MCF 10A (cell line): ENCODE measurements around the gene GID8. TPM values are rescaled to one million over a fixed set of nuclear protein-coding genes. Genes with fewer than 3 reads are reported as not detected.

Experiments
- BruUV-seq: library from RNA; stranded (reverse); fragments of 400-500 nt; replicated peaks from 2 replicates; lab custom pipeline; 2021; lab: Mats Ljungman, UMichigan
- CTCF ChIA-PET: fragments of 300-600 bp; sonication (Branson Sonifier 250); formaldehyde crosslinking; extraction: SDS; loops from one replicate; lab custom pipeline; 2021; ENCODE audit warnings: antibody characterized with exemption, inconsistent platforms; lab: Yijun Ruan, JAX
- POLR2A ChIA-PET: fragments of 300-600, 350-650 bp; sonication (Branson Sonifier 250); formaldehyde crosslinking; extraction: SDS; loops from one replicate; lab custom pipeline; 2020; ENCODE audit warnings: antibody characterized with exemption, inconsistent platforms; lab: Yijun Ruan, JAX
- DNase-seq: peaks from one replicate; pipeline ENCODE4 v3.0.0-alpha.2; 2018; ENCODE audit not compliant: unreplicated experiment
- H3K27ac Mint-ChIP-seq: one replicate; pipeline ENCODE4 v1.8.0; 2022; ENCODE audit warnings: mild to moderate bottlenecking, low read depth, mixed read lengths; ENCODE audit not compliant: unreplicated experiment
- H3K27me3 Mint-ChIP-seq: one replicate; pipeline ENCODE4 v1.8.0; 2022; ENCODE audit warnings: mixed read lengths; ENCODE audit not compliant: insufficient read depth, unreplicated experiment
- H3K36me3 Mint-ChIP-seq: one replicate; pipeline ENCODE4 v1.8.0; 2022; ENCODE audit warnings: mild to moderate bottlenecking, moderate library complexity, mixed read lengths; ENCODE audit not compliant: insufficient read depth, unreplicated experiment
- H3K4me1 Mint-ChIP-seq: one replicate; pipeline ENCODE4 v1.8.0; 2022; ENCODE audit warnings: mixed read lengths; ENCODE audit not compliant: insufficient read depth, unreplicated experiment
- H3K4me3 Mint-ChIP-seq: one replicate; pipeline ENCODE4 v1.8.0; 2022; ENCODE audit warnings: mild to moderate bottlenecking, moderate library complexity, mixed read lengths; ENCODE audit not compliant: unreplicated experiment
- H3K9me3 Mint-ChIP-seq: one replicate; pipeline ENCODE4 v1.8.0; 2022; ENCODE audit warnings: mixed read lengths; ENCODE audit not compliant: unreplicated experiment
- CTCF ChIP-seq: fragments of 200-600 bp; IDR thresholded peaks from one replicate; pipeline ENCODE4 v1.8.0; 2022; ENCODE audit warnings: antibody characterized with exemption, mild to moderate bottlenecking; ENCODE audit not compliant: unreplicated experiment
- intact Hi-C: fragments of 100-400 bp; cut with micrococcal nuclease; formaldehyde crosslinking; loops from 2 replicates; pipeline ENCODE4 v1.14.1; 2022
- total RNA-seq: library from RNA; stranded (reverse); gene quantifications from 2 replicates; pipeline ENCODE4 v1.2.3, GENCODE V29; 2022

GID8 gene
- total RNA-seq, 1 experiment from 2014 or later, result 31.6 TPM

DNA sequence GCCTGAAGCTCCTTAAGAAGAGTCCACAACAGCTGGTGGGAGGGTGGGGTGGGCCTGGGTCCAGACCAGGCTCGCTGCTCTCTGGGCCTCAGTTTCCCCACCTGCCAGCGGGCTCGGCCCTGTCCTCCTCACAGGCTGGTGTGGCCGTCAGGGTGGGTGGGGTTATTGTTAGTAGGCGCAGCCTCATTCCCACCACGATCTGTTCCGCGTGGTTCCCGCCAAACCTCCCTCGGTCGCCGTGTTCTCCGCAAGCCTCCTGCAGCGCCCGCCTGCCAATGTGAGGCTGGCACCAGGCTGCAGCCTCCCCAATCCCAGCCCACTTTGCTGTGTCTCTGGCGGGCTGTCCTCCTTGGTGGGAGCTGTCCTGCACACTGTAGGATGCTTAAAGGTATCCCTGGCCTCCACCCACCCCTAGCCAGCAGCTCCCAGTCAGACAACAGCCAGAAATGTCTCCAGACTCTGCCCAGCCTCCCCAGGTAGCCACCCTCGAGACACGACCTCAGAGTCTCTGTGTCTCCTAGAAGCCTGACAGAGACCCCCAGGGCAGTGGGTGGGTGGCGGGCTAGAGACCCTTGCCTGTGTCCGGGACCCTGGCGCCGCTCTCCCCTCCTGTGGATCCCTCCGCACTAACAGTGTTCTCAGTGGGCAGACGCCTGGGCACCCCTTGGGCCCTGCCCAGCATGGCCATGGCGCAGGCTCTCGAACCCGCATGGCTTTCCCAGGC, 29.8 kb downstream of the GID8 start:
- Mint-ChIP-seq H3K4me1 (peaks cover 6% of the 10 kb centered on the region), H3K27me3 (peaks cover 7% of the 10 kb centered on the region), H3K27ac (no peak overlapping the region), H3K36me3 (no peaks in the 10 kb centered on the region), H3K9me3 (no peaks in the 10 kb centered on the region), H3K4me3 (no peak overlapping the region)
- intact Hi-C loops, result no loop called here
- ChIA-PET CTCF (interaction anchor here (2.1 kb wide), 1 partner anchor 41 kb away, joined by 11 read pairs; no protein-coding TSS in a partner anchor), POLR2A (interaction anchor here (0.6 kb wide), 1 partner anchor 52 kb away, joined by 3 read pairs; no protein-coding TSS in a partner anchor)
- DNase-seq, result no peak
- TF ChIP-seq CTCF, result no peak
- no TSS peak for BruUV-seq

DNA sequence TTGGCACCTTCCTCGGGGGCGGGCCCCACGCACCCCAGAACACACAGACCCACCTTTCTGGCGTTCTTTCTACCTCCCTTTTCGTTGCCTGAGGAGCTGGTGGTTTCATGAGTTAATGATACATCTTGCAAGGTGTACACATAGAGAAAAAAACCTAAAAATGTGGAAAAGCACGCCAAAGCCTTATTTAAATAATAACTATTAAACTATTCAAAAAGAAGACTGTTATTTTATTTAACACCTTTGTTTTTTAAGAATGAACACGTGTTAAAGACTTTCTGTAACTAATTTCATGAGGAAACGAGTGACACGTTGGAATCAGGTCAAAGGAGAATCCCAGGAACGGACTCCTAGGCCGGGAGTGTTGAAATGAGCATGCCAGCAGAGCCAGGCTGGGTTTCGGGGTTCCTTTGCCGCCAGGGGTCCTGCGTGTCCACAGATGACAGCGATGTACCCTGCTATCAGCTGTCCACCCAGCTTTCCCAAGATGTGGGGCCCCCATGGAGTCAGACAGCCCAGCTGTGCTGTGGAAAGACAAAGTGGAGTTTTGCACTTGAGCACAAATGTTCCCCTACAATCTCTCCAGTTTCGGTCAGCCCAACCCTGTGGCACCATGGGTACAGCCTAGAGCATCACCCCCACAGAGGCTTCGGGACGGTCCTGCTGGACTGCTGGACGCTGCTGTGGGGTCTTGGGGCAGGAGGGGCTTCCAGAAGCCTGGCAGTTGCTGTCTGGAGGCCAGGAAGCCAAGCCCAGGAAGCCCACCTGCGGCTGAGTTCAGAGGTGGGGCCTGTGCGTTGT, 30.6 kb downstream of the GID8 start:
- no peak overlapping the region for H3K4me3 Mint-ChIP-seq
- H3K9me3 Mint-ChIP-seq, result no peaks in the 10 kb centered on the region
- CTCF ChIA-PET, result interaction anchor here (0.7 to 2.1 kb wide), 3 partner anchors 10 to 263 kb away, joined by 3 to 11 read pairs (median 3); no protein-coding TSS in a partner anchor
- H3K4me1 Mint-ChIP-seq, result peaks cover 6% of the 10 kb centered on the region
- H3K27ac Mint-ChIP-seq, result no peak overlapping the region
- no peak for TF ChIP-seq CTCF
- POLR2A ChIA-PET, result no interaction called here
- intact Hi-C loops, result no loop called here
- BruUV-seq, result no TSS peak
- H3K27me3 Mint-ChIP-seq, result peaks cover 7% of the 10 kb centered on the region
- no peaks in the 10 kb centered on the region for H3K36me3 Mint-ChIP-seq
- DNase-seq, result no peak

DNA sequence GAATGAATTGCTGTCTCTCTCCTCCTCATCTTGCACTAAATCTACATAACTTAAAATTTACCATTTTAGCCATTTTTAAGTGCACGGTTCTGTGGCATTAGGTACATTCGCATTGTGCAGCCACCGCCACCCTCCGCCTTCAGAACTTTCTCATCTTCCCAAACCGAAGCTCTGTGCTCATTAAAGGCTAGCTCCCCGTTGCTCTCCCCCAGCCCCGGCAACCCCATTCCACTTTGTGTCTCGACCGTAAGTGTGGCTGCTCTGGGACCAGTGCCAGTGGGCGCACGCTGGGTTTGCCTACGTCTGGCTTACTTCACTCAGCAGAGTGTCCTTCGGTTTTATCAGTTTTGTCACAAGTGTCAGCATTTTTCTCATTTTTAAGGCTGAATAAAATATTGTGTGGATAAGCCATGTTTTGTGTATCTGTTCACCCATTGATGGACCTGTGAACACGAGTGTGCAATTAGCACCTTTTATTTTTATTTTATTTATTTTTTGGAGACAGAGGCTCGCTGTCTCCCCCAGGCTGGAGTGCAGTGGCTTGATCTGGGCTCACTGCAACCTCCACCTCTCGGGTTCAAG, 31.3 kb downstream of the GID8 start:
- no peak overlapping the region for H3K4me3 Mint-ChIP-seq
- no peak for DNase-seq
- CTCF ChIA-PET, result interaction anchor here (0.7 to 2.7 kb wide), 4 partner anchors 11 to 263 kb away, joined by 3 to 32 read pairs (median 4); no protein-coding TSS in a partner anchor
- TF ChIP-seq CTCF, result no peak
- no peaks in the 10 kb centered on the region for H3K9me3 Mint-ChIP-seq
- H3K36me3 Mint-ChIP-seq, result no peaks in the 10 kb centered on the region
- no peak overlapping the region for H3K27ac Mint-ChIP-seq
- POLR2A ChIA-PET, result no interaction called here
- intact Hi-C loops, result no loop called here
- H3K27me3 Mint-ChIP-seq, result peaks cover 7% of the 10 kb centered on the region
- H3K4me1 Mint-ChIP-seq, result peaks cover 6% of the 10 kb centered on the region
- no TSS peak for BruUV-seq

DNA sequence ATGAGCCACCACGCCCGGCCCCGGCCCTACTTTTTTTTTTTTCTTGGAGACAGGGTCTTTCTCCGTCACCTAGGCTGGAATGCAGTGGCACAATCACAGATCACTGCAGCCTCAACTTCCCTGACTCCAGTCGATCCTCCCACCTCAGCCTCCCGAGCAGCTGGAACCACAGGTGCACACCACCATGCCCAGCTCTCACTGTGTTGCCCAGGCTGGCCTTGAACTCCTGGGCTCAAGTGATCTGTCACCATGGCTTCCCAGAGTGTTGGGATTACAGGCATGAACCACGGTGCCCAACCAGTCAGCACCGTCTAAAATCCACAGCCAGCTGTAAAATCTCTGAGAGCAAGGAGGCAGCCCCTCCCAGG, 32.0 kb downstream of the GID8 start:
- Mint-ChIP-seq H3K4me1 (peaks cover 6% of the 10 kb centered on the region), H3K36me3 (no peaks in the 10 kb centered on the region), H3K4me3 (no peak overlapping the region), H3K27ac (no peak overlapping the region), H3K9me3 (no peaks in the 10 kb centered on the region), H3K27me3 (peaks cover 7% of the 10 kb centered on the region)
- no TSS peak for BruUV-seq
- POLR2A ChIA-PET, result no interaction called here
- intact Hi-C loops, result no loop called here
- CTCF ChIA-PET, result interaction anchor here (0.7 to 2.7 kb wide), 7 partner anchors 8 to 325 kb away, joined by 3 to 32 read pairs (median 5); no protein-coding TSS in a partner anchor
- TF ChIP-seq CTCF, result no peak
- DNase-seq, result no peak
